K562 (cell line): ENCODE results near the gene DGCR6L. TPM values are rescaled to one million over a fixed set of nuclear protein-coding genes. Genes with fewer than 3 reads are reported as not detected.

Experiments used
- CTCFL ChIP-seq: IDR thresholded peaks from 2 replicates; pipeline ENCODE4 v1.6.1; 2011; ENCODE audit warnings: borderline replicate concordance, low read depth, mild to moderate bottlenecking, moderate library complexity, low read length; ENCODE audit not compliant: insufficient read depth, poor library complexity, severe bottlenecking
- DNMT1 ChIP-seq: fragments of 450-650 bp; IDR thresholded peaks from 2 replicates; pipeline ENCODE4 v1.6.1; 2016; ENCODE audit warnings: antibody characterized with exemption, mild to moderate bottlenecking
- FOXP4 ChIP-seq: sonication (generic); formaldehyde crosslinking; IDR thresholded peaks from 2 replicates; pipeline ENCODE4 v1.8.0; 2022; ENCODE audit warnings: mild to moderate bottlenecking, missing genetic modification reagents, borderline replicate concordance
- HDGF ChIP-seq: fragments of 450-650 bp; IDR thresholded peaks from 2 replicates; pipeline ENCODE4 v1.6.1; 2016
- ID3 ChIP-seq, 2 experiments: fragments of 250-450 bp in 1 of 2; fragments of 450-650 bp in 1 of 2; sonication (Bioruptor Pico) in 1 of 2; IDR thresholded peaks; 2 replicates each; pipeline versions ENCODE4 v1.6.1 to v1.8.0; 2016 to 2021; ENCODE audit warnings: mild to moderate bottlenecking in 2 of 2, moderate library complexity in 2 of 2, missing compliant biosample characterization in 1 of 2, missing genetic modification characterization in 1 of 2
- KLF1 ChIP-seq: fragments of 450-650 bp; IDR thresholded peaks from 2 replicates; pipeline ENCODE4 v1.6.1; 2016; ENCODE audit warnings: missing genetic modification characterization, missing compliant biosample characterization
- MAX ChIP-seq: sonication (generic); formaldehyde crosslinking; IDR thresholded peaks from 2 replicates; pipeline ENCODE4 v1.9.0; 2022; ENCODE audit warnings: mild to moderate bottlenecking, missing genetic modification reagents
- NFIC ChIP-seq: fragments of 450-650 bp; IDR thresholded peaks from 2 replicates; pipeline ENCODE4 v1.6.1; 2017; ENCODE audit warnings: mild to moderate bottlenecking, inconsistent platforms
- RBFOX2 ChIP-seq: fragments of 200-400 bp; formaldehyde crosslinking; IDR thresholded peaks from 2 replicates; pipeline ENCODE4 v1.6.1; 2017; ENCODE audit warnings: low read depth, mild to moderate bottlenecking, low read length, moderate library complexity
- RNF219 ChIP-seq: fragments of 250-450 bp; sonication (Bioruptor Pico); IDR thresholded peaks from 2 replicates; pipeline ENCODE4 v1.5.0; 2022; ENCODE audit warnings: mild to moderate bottlenecking
- SIN3A ChIP-seq, 2 experiments: fragments of 150-350 bp in 1 of 2; IDR thresholded peaks; 2 replicates each; pipeline ENCODE4 v1.6.1; 2011 to 2016; ENCODE audit warnings: borderline replicate concordance in 2 of 2, low read depth in 2 of 2, low read length in 2 of 2, mild to moderate bottlenecking in 2 of 2, moderate library complexity in 2 of 2; ENCODE audit not compliant: control insufficient read depth in 1 of 2
- SMARCA5 ChIP-seq: fragments of 450-650 bp; IDR thresholded peaks from 2 replicates; pipeline ENCODE4 v1.6.1; 2016
- TEAD4 ChIP-seq, 2 experiments: sonication (generic) in 1 of 2; formaldehyde crosslinking in 1 of 2; IDR thresholded peaks; 2 replicates each; pipeline versions ENCODE4 v1.6.1 to v1.8.0; 2012 to 2022; ENCODE audit warnings: borderline replicate concordance in 1 of 2, inconsistent platforms in 1 of 2, low read length in 1 of 2, mild to moderate bottlenecking in 1 of 2, missing genetic modification reagents in 1 of 2
- USF1 ChIP-seq: sonication (generic); formaldehyde crosslinking; IDR thresholded peaks from 2 replicates; pipeline ENCODE4 v1.9.0; 2022; ENCODE audit warnings: mild to moderate bottlenecking, missing genetic modification reagents
- ZC3H8 ChIP-seq: fragments of 450-650 bp; IDR thresholded peaks from 2 replicates; pipeline ENCODE4 v1.6.1; 2017
- ZNF140 ChIP-seq: fragments of 250-450 bp; sonication (Bioruptor Pico); IDR thresholded peaks from 2 replicates; pipeline ENCODE4 v1.8.0; 2021; ENCODE audit warnings: moderate library complexity, mild to moderate bottlenecking, inconsistent platforms
- polyA plus RNA-seq, 8 experiments: library from polyadenylated mRNA; depleted of rRNA in 4 of 8; stranded (reverse) in 5 of 8; unstranded in 3 of 8; fragments of >200 nt; fragmentation: Nextera tagmentation in 2 of 8; fragmentation: Illumina TruSeq in 1 of 8; extraction: Ambion mirVana in 2 of 8; extraction: Trizol in 1 of 8; gene quantifications; 2 replicates each; pipeline versions ENCODE4 v1.2.1 to v1.2.3, GENCODE V29; 2011 to 2014; ENCODE audit warnings: inconsistent platforms in 1 of 8, missing spikeins in 1 of 8
- total RNA-seq, 7 experiments: library from RNA; depleted of rRNA in 6 of 7; stranded (reverse); fragments of >200 nt in 6 of 7; fragmentation: Illumina TruSeq in 2 of 7; extraction: Trizol in 2 of 7; gene quantifications; 2 replicates each; pipeline versions ENCODE4 v1.2.1 to v1.2.3, GENCODE V29; 2011 to 2021; ENCODE audit warnings: low replicate concordance in 1 of 7

The DGCR6L gene
- total and polyA plus RNA-seq, 9 of the 15 experiments (the other 6 are each of a cell fraction or from before 2014, with no cell fraction given): 3.6 to 151 (median 51.0) TPM

GRCh38 chr22:20290578-20291248 is 29.1 kb downstream of the DGCR6L start (continued):
- TF ChIP-seq ID3 (CRISPR knock-in tag; IDR thresholded peaks at IDR 0.05): no peak
- TF ChIP-seq ID3 (tag; IDR thresholded peaks at IDR 0.05): no peak
- no peak for TF ChIP-seq ZNF140 (CRISPR knock-in tag)
- no peak for TF ChIP-seq HDGF
- TF ChIP-seq SIN3A (IDR thresholded peaks at IDR 0.05; ENCODE audit: borderline replicate concordance in 2 of 2, control insufficient read depth in 1 of 2, low read depth in 2 of 2, low read length in 2 of 2): no peak
- no peak for TF ChIP-seq FOXP4 (CRISPR knock-in tag)
- no peak for TF ChIP-seq TEAD4 (IDR thresholded peaks at IDR 0.05; ENCODE audit: low read length)
- TF ChIP-seq TEAD4 (CRISPR knock-in tag; IDR thresholded peaks at IDR 0.05; ENCODE audit: borderline replicate concordance): peak; percentile 86; the same call in 1 of the 2 replicates
- no peak for TF ChIP-seq SMARCA5
- TF ChIP-seq MAX (CRISPR knock-in tag): peak; percentile 57; the same call in 1 of the 2 replicates
- no peak for TF ChIP-seq NFIC
- TF ChIP-seq KLF1 (tag): no peak
- no peak for TF ChIP-seq RNF219 (CRISPR knock-in tag)
- TF ChIP-seq USF1: peak; percentile 54
- TF ChIP-seq DNMT1: no peak
- TF ChIP-seq RBFOX2: no peak
- no peak for TF ChIP-seq ZC3H8
- no peak for TF ChIP-seq CTCFL
